Caki2 (cell line): ENCODE data around the gene MT1E. TPM values are rescaled to one million over a fixed set of nuclear protein-coding genes. Genes with fewer than 3 reads are reported as not detected.

Experiments
- DNase-seq: peaks from one replicate; pipeline ENCODE4 v3.0.0-alpha.2; 2015; ENCODE audit warnings: low read depth
- in situ Hi-C: cut with HindIII; loops from 2 replicates; pipeline ENCODE4 v1.10.0; 2016; ENCODE audit warnings: low sequenced_read_pairs, low pct_unique_long_range_greater_than_20kb, mixed read lengths
- total RNA-seq: library from RNA; depleted of rRNA; stranded (reverse); fragments of >200 nt; shearing (Covaris generic); gene quantifications from 2 replicates; pipeline ENCODE4 v1.2.3, GENCODE V29; 2014; ENCODE audit warnings: low replicate concordance

Gene MT1E
- total RNA-seq, 1 experiment from 2014 or later: not detected

DNA sequence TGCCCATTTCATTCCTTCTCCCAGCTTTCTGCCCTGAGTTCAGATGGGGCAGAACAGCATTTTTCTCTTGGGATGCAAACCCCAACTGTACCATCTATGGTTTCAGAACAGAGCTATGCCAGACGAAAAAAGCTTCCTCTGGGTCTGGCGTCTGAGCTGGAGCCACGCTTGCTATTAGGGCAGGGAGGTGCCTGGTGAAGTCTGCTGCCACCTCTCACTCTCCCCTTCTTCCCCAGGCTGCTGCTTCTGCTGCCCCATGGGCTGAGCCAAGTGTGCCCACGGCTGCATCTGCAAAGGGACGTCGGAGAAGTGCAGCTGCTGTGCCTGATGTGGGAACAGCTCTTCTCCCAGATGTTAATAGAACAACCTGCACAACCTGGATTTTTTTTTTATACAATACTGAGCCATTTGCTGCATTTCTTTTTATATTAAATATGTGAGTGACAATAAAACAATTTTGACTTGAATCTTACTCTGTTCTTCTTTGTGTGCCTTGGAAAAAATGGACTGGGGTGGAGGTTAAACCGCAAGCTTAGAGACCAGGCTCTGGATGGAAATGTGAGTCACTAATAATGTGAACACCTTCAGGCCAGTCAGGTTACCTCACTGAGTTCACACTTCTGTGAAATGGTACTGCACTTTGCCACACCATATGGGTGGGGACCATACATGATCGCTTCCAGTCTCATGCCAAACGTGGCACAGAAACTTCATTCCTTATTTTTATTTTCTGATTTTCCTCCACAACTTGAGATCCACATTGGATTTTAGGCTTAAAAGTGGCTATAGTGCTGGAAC lies 11.2 kb downstream of the MT1E start:
- no peak for DNase-seq
- in situ Hi-C loops: no loop called here

GRCh38 chr16:56637814-56638750 lies 12.5 kb downstream of the MT1E start, which contains the start of gene MT1A:
MT1A (plus strand) TSS chr16:56638666; CDS start chr16:56638739, 73 bp downstream.
- no peak for DNase-seq
- in situ Hi-C loops: no loop called here

DNA sequence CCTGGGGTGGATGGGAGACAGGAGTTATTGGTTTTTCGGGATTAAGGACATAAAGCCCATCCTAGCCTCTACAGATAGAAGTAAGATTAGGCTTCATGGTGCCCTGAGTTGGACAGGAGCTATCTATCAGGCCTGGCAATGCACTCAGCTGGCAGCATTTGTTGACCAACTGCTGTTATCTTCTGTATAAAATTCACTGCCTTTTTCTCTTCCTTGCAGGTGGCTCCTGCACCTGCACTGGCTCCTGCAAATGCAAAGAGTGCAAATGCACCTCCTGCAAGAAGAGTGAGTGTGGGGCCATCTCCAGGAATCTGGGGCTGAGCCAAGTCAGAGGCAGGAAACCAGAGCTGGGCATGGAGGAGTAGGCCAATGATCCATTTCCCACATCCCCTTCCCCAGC lies 13.5 kb downstream of the MT1E start:
- in situ Hi-C loops: no loop called here
- no peak for DNase-seq

GRCh38 chr16:56640076-56640475 lies 14.5 kb downstream of the MT1E start:
- DNase-seq: no peak
- in situ Hi-C loops: no loop called here

GRCh38 chr16:56641166-56641565 lies 15.6 kb downstream of the MT1E start:
- in situ Hi-C loops: no loop called here
- DNase-seq: no peak

DNA sequence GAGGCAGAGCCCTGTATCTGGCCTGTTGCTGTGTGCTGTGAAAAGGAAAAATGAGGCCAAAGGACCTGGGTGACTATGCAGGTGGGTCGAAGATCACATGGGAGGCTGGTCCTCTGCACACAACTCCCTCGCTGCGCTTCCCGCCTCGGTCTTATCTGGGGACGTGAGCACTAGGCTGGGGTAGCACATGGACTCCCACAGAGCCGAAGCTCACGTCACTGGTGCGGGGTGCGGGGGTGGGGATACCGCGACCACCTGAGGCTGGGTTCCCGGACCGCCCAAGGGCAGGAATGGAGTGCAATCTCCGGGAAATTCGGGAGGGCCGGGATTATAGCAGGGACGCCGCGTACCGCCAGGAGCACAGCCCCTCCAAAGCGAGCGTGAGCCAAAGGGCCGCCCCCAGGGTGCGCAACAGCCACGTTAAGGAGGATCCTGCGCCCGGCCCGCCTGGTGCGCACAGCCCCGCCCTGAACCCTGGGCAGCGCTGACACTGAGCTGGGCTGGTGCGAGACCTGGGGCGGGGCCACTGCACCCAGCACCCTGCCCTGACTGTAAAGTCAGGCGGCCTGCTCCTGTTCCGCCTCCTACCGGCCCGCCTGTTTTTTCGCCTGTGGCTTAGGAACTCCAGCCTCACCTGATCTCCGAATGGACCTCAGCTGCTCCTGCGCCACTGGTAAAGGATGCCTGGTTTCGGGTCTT lies 17.6 kb downstream of the MT1E start:
- in situ Hi-C loops: no loop called here
- peak; percentile 86 for DNase-seq

GRCh38 chr16:56643833-56644232 lies 18.3 kb downstream of the MT1E start:
- DNase-seq: no peak
- in situ Hi-C loops: no loop called here

DNA sequence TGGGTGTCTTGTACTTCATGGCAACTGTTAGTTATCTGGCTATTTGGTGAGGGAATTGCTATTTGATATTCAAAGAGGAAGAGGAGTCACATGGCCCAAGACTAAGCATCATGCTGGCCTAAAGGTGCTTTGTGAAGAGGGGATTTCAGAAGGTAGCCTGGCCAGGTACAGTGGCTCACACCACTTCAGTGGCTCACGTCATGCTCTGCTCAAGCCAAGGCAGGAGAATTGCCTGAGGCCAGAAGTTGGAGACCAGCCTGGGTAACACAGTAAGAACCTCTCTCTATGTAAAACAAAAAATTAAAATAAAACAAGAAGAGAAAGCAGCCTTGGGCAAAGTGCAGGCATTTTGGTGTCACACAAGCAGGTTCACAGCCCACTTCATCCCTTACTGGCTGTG lies 19.7 kb downstream of the MT1E start:
- in situ Hi-C loops: no loop called here
- no peak for DNase-seq

GRCh38 chr16:56645838-56646237 lies 20.3 kb downstream of the MT1E start:
- no peak for DNase-seq
- in situ Hi-C loops: no loop called here

- in situ Hi-C loops: no loop called here
- no peak for DNase-seq
Observed at GRCh38 chr16:56647641-56648431, 22.3 kb downstream of the MT1E start.

- in situ Hi-C loops: no loop called here
- DNase-seq: no peak
Observed at GRCh38 chr16:56649271-56649670, 23.7 kb downstream of the MT1E start.

DNA sequence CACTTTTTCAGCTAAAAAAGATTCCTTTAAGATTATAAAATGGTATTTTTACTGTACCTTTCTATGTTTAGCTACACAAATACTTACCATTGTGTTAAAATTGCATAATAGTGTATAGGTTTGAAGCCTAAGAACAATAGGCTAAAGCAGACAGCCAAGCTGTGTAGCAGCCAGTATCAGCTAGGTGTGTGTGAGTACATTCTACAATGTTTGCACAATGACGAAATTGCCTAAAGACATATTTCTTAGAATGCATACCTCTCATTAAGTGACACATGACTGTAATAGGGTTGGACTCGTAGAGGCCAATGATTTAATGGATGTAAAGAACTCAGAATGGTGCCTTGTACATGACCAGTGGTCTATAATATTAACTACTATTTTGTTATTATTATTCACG lies 24.2 kb downstream of the MT1E start:
- in situ Hi-C loops: no loop called here
- DNase-seq: no peak

- no peak for DNase-seq
- in situ Hi-C loops: no loop called here
Observed at GRCh38 chr16:56651586-56651985, 26.0 kb downstream of the MT1E start, which contains the start of gene MT1B. MT1B (plus strand) TSS chr16:56651886; CDS start chr16:56651954, 68 bp downstream.

- in situ Hi-C loops: no loop called here
Observed at GRCh38 chr16:56652600-56652999, 27.0 kb downstream of the MT1E start.

GRCh38 chr16:56653218-56653617 lies 27.6 kb downstream of the MT1E start:
- in situ Hi-C loops: no loop called here

More at GRCh38 chr16:56652600-56652999, 27.0 kb downstream of the MT1E start:
- DNase-seq: no peak

DNA sequence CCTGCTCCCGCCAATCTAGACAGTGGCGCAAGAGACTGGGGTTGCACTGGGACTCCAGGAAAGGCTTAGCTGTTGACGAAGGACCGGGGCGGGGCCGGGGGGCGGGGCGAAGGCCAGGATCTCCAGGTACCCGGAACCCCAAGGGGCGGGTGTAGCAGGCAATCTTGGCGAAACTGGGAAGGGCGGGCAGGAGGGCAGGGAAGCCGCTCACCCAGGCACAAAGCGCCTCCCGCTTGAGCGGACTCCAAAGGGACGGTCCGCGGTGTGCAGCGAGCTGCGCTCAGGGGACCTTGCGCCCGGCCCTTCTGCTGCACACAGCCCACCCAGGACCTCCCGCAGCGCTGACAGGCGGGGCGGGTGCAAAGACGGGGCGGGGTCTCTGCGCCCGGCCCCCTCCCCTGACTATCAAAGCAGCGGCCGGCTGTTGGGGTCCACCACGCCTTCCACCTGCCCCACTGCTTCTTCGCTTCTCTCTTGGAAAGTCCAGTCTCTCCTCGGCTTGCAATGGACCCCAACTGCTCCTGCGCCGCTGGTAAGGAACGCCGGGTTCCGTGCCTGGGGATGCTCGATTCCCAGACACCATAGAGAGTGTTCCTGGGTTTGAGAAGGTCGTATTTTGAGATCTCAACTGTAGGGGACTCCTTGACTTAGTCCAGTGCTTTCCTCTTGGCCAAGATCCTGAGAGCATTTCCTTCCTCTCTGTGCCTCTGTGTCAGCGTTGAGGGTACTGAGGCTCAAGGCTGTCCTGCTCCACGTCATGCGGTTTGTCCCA lies 32.2 kb downstream of the MT1E start, which contains the start of gene MT1F:
Gene MT1F, plus strand, starts transcription at position 405 of the 772 bp plus-strand sequence. Its CDS starts 100 bp downstream, at position 505.
- in situ Hi-C loops: no loop called here

More at GRCh38 chr16:56653218-56653617, 27.6 kb downstream of the MT1E start:
- DNase-seq: no peak

DNA sequence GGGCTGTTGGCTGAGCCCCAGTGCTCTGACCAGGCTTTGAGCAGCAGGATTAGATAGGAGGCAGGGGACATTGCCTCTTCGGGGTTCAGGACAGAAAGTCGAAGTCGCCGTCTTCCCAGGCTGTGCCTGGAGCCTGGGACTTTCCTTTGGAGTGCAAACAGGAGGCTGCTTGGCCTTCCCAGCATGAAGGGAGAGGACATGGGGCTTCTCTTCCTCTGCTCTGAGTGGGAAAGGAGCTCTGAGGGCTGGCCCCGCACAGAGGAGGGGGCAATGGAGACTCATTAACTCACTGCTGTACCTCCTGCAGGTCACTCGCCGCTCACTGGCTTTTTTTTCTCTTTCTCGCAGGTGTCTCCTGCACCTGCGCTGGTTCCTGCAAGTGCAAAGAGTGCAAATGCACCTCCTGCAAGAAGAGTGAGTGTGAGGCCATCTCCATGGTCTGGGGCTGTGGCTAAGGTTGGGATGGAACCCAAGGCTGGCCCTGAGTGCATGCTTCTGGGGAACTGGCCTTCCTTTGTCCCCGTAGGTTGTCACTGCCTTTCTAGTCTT lies 32.8 kb downstream of the MT1E start:
- no peak for DNase-seq
- in situ Hi-C loops: no loop called here

More for the DNA sequence above, 32.2 kb downstream of the MT1E start, which contains the start of gene MT1F:
- peak; percentile 72 for DNase-seq
